Measurements from ENCODE around the gene DNAI4.

DNA sequence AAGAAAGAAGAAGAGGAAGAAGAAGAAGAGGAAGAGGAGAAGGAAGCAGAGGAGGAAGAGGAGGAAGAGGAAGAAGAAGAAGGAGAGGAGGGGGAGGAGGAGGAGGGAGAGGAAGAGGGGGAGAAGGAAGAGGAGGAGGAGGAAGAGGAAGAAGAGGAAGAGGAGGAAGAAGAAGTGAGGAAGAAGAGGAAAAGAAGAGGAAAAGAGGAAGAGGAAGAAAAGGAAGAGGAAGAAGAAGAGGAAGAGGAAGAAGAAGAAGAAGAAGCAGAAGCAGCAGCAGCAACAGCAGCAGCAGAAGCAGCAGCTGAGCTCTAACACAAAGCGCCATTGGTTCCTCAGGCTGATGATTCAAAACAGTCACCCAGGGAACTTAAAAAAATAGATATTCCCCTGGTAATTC is 34.0 kb downstream of the DNAI4 start:
- TF ChIP-seq NFE2L2 (IDR thresholded peaks at IDR 0.05; ENCODE audit: low read depth, low read length) (no peak), RFX5 (IDR thresholded peaks at IDR 0.05; ENCODE audit: low read depth, low read length) (no peak), POLR2A (IDR thresholded peaks at IDR 0.05; ENCODE audit: low read depth, low read length) (no peak), RCOR1 (IDR thresholded peaks at IDR 0.05; ENCODE audit: insufficient replicate concordance, low read length) (no peak), RAD21 (IDR thresholded peaks at IDR 0.05; ENCODE audit: low read length) (no peak), FOS (IDR thresholded peaks at IDR 0.05; ENCODE audit: low read depth, low read length) (no peak), MXI1 (IDR thresholded peaks at IDR 0.05; ENCODE audit: borderline replicate concordance, low read depth, low read length) (no peak), MAZ (IDR thresholded peaks at IDR 0.05; ENCODE audit: borderline replicate concordance, low read depth, low read length) (no peak), MAFK (IDR thresholded peaks at IDR 0.05; ENCODE audit: low read depth, low read length) (no peak), CEBPB (IDR thresholded peaks at IDR 0.05; ENCODE audit: low read depth, low read length) (no peak)
- TF ChIP-seq, protein P1, sequence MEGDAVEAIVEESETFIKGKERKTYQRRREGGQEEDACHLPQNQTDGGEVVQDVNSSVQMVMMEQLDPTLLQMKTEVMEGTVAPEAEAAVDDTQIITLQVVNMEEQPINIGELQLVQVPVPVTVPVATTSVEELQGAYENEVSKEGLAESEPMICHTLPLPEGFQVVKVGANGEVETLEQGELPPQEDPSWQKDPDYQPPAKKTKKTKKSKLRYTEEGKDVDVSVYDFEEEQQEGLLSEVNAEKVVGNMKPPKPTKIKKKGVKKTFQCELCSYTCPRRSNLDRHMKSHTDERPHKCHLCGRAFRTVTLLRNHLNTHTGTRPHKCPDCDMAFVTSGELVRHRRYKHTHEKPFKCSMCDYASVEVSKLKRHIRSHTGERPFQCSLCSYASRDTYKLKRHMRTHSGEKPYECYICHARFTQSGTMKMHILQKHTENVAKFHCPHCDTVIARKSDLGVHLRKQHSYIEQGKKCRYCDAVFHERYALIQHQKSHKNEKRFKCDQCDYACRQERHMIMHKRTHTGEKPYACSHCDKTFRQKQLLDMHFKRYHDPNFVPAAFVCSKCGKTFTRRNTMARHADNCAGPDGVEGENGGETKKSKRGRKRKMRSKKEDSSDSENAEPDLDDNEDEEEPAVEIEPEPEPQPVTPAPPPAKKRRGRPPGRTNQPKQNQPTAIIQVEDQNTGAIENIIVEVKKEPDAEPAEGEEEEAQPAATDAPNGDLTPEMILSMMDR (conservative IDR thresholded peaks at IDR 0.05; ENCODE audit: low read depth, low read length) = no peak
- TF ChIP-seq, protein P2, sequence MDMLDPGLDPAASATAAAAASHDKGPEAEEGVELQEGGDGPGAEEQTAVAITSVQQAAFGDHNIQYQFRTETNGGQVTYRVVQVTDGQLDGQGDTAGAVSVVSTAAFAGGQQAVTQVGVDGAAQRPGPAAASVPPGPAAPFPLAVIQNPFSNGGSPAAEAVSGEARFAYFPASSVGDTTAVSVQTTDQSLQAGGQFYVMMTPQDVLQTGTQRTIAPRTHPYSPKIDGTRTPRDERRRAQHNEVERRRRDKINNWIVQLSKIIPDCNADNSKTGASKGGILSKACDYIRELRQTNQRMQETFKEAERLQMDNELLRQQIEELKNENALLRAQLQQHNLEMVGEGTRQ (IDR thresholded peaks at IDR 0.05; ENCODE audit: low read depth, low read length) = no peak
- TF ChIP-seq, protein P3, sequence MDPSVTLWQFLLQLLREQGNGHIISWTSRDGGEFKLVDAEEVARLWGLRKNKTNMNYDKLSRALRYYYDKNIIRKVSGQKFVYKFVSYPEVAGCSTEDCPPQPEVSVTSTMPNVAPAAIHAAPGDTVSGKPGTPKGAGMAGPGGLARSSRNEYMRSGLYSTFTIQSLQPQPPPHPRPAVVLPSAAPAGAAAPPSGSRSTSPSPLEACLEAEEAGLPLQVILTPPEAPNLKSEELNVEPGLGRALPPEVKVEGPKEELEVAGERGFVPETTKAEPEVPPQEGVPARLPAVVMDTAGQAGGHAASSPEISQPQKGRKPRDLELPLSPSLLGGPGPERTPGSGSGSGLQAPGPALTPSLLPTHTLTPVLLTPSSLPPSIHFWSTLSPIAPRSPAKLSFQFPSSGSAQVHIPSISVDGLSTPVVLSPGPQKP (IDR thresholded peaks at IDR 0.05; ENCODE audit: borderline replicate concordance, low read depth, low read length) = no peak

All from IMR-90 (cell line).